Esophagus muscularis mucosa (tissue), 3 donors: ENCODE measurements around the gene ARHGAP24.

Experiments used
- POLR2A ChIP-seq: fragments of 450-650 bp; IDR thresholded peaks from one replicate; pipeline ENCODE4 v1.6.1; 2017; ENCODE audit warnings: antibody characterized with exemption, moderate library complexity, mild to moderate bottlenecking, low read depth
- POLR2AphosphoS5 ChIP-seq, 2 donors: sonication (generic); formaldehyde crosslinking; IDR thresholded peaks; one replicate each; pipeline ENCODE4 v1.6.1; 2017; ENCODE audit warnings: antibody characterized with exemption in 2 of 2
- TF ChIP-seq, protein P1 (sequence below), 3 experiments: fragments of 200-600 bp in 2 of 3; fragments of 450-650 bp in 1 of 3; sonication (generic) in 2 of 3; IDR thresholded peaks; one replicate each; pipeline ENCODE4 v1.5.1; 2017 to 2019; ENCODE audit warnings: antibody characterized with exemption in 3 of 3, mild to moderate bottlenecking in 2 of 3, moderate library complexity in 1 of 3

DNA sequence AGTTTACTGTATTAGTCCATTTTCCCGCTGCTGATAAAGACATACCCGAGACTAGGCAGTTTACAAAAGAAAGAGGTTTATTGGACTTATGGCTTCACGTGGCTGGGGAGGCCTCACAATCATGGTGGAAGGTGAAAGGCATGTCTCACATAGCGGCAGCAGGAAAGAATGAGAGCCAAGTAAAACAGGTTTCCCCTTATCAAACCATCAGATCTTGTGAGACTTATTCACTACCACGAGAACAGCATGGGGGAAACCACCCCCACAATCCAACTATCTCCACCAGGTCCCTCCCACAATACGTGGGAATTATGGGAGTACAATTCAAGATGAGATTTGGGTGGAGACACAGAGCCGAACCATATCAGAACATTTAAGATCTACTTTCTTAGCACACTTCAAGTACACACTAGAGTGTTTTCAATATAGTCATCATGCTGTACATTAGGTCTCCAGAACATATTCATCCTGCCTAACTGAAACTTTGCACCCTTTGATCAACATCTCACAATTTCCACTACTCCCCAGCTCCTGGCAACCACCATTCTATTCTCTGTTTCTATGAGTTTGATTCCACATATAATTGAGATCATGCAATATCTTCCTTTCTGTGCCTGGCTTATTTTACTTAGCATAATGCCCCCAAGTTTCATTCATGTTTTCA, 341.0 kb downstream of the ARHGAP24 start:
- TF ChIP-seq, protein P1, sequence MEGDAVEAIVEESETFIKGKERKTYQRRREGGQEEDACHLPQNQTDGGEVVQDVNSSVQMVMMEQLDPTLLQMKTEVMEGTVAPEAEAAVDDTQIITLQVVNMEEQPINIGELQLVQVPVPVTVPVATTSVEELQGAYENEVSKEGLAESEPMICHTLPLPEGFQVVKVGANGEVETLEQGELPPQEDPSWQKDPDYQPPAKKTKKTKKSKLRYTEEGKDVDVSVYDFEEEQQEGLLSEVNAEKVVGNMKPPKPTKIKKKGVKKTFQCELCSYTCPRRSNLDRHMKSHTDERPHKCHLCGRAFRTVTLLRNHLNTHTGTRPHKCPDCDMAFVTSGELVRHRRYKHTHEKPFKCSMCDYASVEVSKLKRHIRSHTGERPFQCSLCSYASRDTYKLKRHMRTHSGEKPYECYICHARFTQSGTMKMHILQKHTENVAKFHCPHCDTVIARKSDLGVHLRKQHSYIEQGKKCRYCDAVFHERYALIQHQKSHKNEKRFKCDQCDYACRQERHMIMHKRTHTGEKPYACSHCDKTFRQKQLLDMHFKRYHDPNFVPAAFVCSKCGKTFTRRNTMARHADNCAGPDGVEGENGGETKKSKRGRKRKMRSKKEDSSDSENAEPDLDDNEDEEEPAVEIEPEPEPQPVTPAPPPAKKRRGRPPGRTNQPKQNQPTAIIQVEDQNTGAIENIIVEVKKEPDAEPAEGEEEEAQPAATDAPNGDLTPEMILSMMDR (IDR thresholded peaks at IDR 0.05), result no peak
- TF ChIP-seq POLR2AphosphoS5 (IDR thresholded peaks at IDR 0.05) (no peak), POLR2A (no peak)
